Endothelial cell of umbilical vein (primary cell): ENCODE results near the gene RPS6KA4. TPM values are rescaled to one million over a fixed set of nuclear protein-coding genes. Genes with fewer than 3 reads are reported as not detected.

ENCODE experiments used
- BruUV-seq: library from RNA; stranded (reverse); fragments of 400-500 nt; replicated peaks from 2 replicates; lab custom pipeline; 2021; lab: Mats Ljungman, UMichigan
- CTCF ChIA-PET: fragments of 300-600, 350-600 bp; sonication (Branson Sonifier 250); formaldehyde crosslinking; loops from one replicate; lab custom pipeline; 2021; ENCODE audit warnings: antibody characterized with exemption, inconsistent platforms; lab: Charles Lee
- POLR2A ChIA-PET: fragments of 300-600, 350-600 bp; sonication (Branson Sonifier 250); formaldehyde crosslinking; loops from one replicate; lab custom pipeline; 2021; ENCODE audit warnings: antibody characterized with exemption, inconsistent platforms; lab: Charles Lee
- DNase-seq: peaks from one replicate; pipeline ENCODE4 v3.0.0-alpha.2; 2011; ENCODE audit warnings: low read depth, low spot score
- FAIRE-seq: peaks from 2 replicates; lab custom pipeline; 2011; peaks lifted over from hg19 to GRCh38; lab: Jason Lieb, UNC
- H2AFZ ChIP-seq: 2 replicates; pipeline ENCODE4 v1.6.0; 2012; ENCODE audit warnings: low read depth, low read length, control low read depth, inconsistent platforms
- H3K27ac ChIP-seq: 2 replicates; pipeline ENCODE4 v1.5.1; 2011; ENCODE audit warnings: low read depth, mild to moderate bottlenecking, control low read depth, low read length, moderate library complexity; ENCODE audit not compliant: insufficient read depth
- H3K27me3 ChIP-seq, 2 experiments: 2 replicates each; pipeline versions ENCODE4 v1.6.0 to v1.6.1; 2011; ENCODE audit warnings: low read length in 2 of 2, mixed read lengths in 1 of 2; ENCODE audit not compliant: control insufficient read depth in 2 of 2, insufficient read depth in 2 of 2
- H3K36me3 ChIP-seq, 2 experiments: 2 replicates in 1 of 2; 3 replicates in 1 of 2; pipeline ENCODE4 v1.5.1; 2011; ENCODE audit warnings: low read length in 2 of 2, mild to moderate bottlenecking in 1 of 2, moderate library complexity in 1 of 2; ENCODE audit not compliant: control insufficient read depth in 2 of 2, insufficient read depth in 2 of 2; ENCODE audit errors: extremely low read depth in 1 of 2
- H3K4me1 ChIP-seq: 3 replicates; pipeline ENCODE4 v1.5.1; 2011; ENCODE audit warnings: mild to moderate bottlenecking, low read length; ENCODE audit not compliant: control insufficient read depth, insufficient read depth; ENCODE audit errors: extremely low read depth
- H3K4me2 ChIP-seq: 2 replicates; pipeline ENCODE4 v1.6.1; 2011; ENCODE audit warnings: low read length, control low read depth, mixed read lengths; ENCODE audit not compliant: insufficient read depth
- H3K4me3 ChIP-seq, 3 experiments: fragments of 200-600 bp in 1 of 3; sonication (generic), shearing (Covaris generic) in 1 of 3; replicated peaks in 1 of 3; 2 replicates each; pipeline ENCODE4 v1.5.1; 2011 to 2016; ENCODE audit warnings: control low read depth in 3 of 3, low read length in 3 of 3, mild to moderate bottlenecking in 2 of 3, inconsistent platforms in 1 of 3, low read depth in 1 of 3, moderate library complexity in 1 of 3; ENCODE audit not compliant: insufficient read depth in 1 of 3
- H3K79me2 ChIP-seq: 2 replicates; pipeline ENCODE4 v1.6.0; 2012; ENCODE audit warnings: low read length, inconsistent platforms; ENCODE audit not compliant: control insufficient read depth, insufficient read depth
- H3K9ac ChIP-seq: replicated peaks from 2 replicates; pipeline ENCODE3; 2011; ENCODE audit warnings: low read length, control low read depth; ENCODE audit not compliant: insufficient read depth; ENCODE audit errors: extremely low read depth
- H3K9me1 ChIP-seq: replicated peaks from 3 replicates; pipeline ENCODE4 v1.6.0; 2011; ENCODE audit warnings: mild to moderate bottlenecking, low read length; ENCODE audit not compliant: control insufficient read depth, insufficient read depth; ENCODE audit errors: extremely low read depth
- H3K9me3 ChIP-seq: replicated peaks from 2 replicates; pipeline ENCODE4 v1.5.1; 2012; ENCODE audit warnings: low read length, inconsistent platforms; ENCODE audit not compliant: control insufficient read depth, insufficient read depth
- H4K20me1 ChIP-seq: replicated peaks from 2 replicates; pipeline ENCODE3; 2011; ENCODE audit warnings: mild to moderate bottlenecking, low read length; ENCODE audit not compliant: control insufficient read depth, insufficient read depth; ENCODE audit errors: extremely low read depth
- EZH2 ChIP-seq: IDR thresholded peaks from 2 replicates; pipeline ENCODE4 v1.6.1; 2012; ENCODE audit warnings: borderline replicate concordance, low read depth, mild to moderate bottlenecking, moderate library complexity, low read length, inconsistent platforms; ENCODE audit not compliant: severe bottlenecking
- FOS ChIP-seq: IDR thresholded peaks from 2 replicates; pipeline ENCODE4 v1.6.1; 2011; ENCODE audit warnings: mild to moderate bottlenecking, low read length, moderate library complexity, borderline replicate concordance; ENCODE audit not compliant: insufficient read depth
- GATA2 ChIP-seq: IDR thresholded peaks from 2 replicates; pipeline ENCODE4 v1.7.0; 2011; ENCODE audit warnings: low read depth, mild to moderate bottlenecking, moderate library complexity, mixed read lengths, low read length; ENCODE audit not compliant: insufficient read length, insufficient read depth
- JUN ChIP-seq: IDR thresholded peaks from 2 replicates; pipeline ENCODE4 v1.6.1; 2011; ENCODE audit warnings: borderline replicate concordance, low read depth; ENCODE audit not compliant: insufficient read length, insufficient read depth
- MYC ChIP-seq: IDR thresholded peaks from one replicate; pipeline ENCODE4 v1.6.1; 2011; ENCODE audit warnings: mild to moderate bottlenecking, low read depth, low read length
- POLR2A ChIP-seq: IDR thresholded peaks from 2 replicates; pipeline ENCODE4 v1.6.1; 2012; ENCODE audit warnings: low read depth, mild to moderate bottlenecking, control low read depth, low read length
- POLR2AphosphoS5 ChIP-seq: IDR thresholded peaks from 2 replicates; pipeline ENCODE4 v1.6.1; 2012; ENCODE audit warnings: low read depth, mild to moderate bottlenecking, control low read depth, low read length, moderate library complexity; ENCODE audit not compliant: insufficient read depth
- dilution Hi-C: fragments of 300-500 bp; cut with MboI; formaldehyde crosslinking; loops from one replicate; pipeline ENCODE4 v1.15.0; 2019; ENCODE audit warnings: low sequenced_read_pairs; ENCODE audit not compliant: extremely low pct_ligation_motif_present
- intact Hi-C: fragments of 100-400 bp; cut with micrococcal nuclease; formaldehyde crosslinking; loops from one replicate; pipeline ENCODE4 v1.10.0; 2022
- polyA plus RNA-seq, 4 experiments: library from polyadenylated mRNA; depleted of rRNA in 3 of 4; stranded (reverse) in 3 of 4; unstranded in 1 of 4; fragments of >200 nt; gene quantifications; 2 replicates each; pipeline versions ENCODE4 v1.2.1 to v1.2.3, GENCODE V29; 2011 to 2012; ENCODE audit warnings: missing spikeins in 1 of 4
- total RNA-seq: library from RNA; stranded (reverse); gene quantifications from 2 replicates; pipeline ENCODE4 v1.2.3, GENCODE V29; 2021
- TF ChIP-seq, protein P1 (sequence below), 2 donors: IDR thresholded peaks; 1 replicate in 1 of 2; 2 replicates in 1 of 2; pipeline ENCODE4 v1.5.1; 2011; ENCODE audit warnings: low read length in 2 of 2, mild to moderate bottlenecking in 2 of 2, moderate library complexity in 2 of 2, control low read depth in 1 of 2, inconsistent platforms in 1 of 2, low read depth in 1 of 2; ENCODE audit not compliant: insufficient read depth in 1 of 2; ENCODE audit errors: extremely low read depth in 1 of 2
- TF ChIP-seq, protein P2 (sequence below): IDR thresholded peaks from 2 replicates; pipeline ENCODE4 v1.6.1; 2011; ENCODE audit not compliant: insufficient read depth, insufficient read length

The RPS6KA4 gene
- total and polyA plus RNA-seq, 2 donors (not counting 3 experiments of a cell fraction or from before 2014, with no cell fraction given): 26.5 to 44.1 TPM

DNA sequence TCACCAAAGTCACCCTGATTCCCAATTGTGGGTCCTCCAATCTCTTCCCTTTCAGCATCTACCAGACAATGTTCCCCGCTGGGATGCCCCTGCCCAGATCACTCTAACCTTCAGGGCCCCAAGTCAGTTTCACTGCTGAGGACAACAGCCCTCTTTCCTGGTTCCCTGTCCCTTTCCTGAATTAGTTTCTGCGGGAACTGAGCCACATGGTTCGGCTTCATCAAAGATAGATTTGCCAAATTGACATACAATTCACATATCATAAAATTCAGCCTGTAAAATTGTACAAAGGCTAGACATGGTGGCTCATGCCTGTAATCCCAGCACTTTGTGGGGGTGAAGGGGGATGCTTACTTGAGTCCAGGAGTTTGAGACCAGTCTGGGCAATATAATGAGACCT lies 31.0 kb upstream of the RPS6KA4 start:
- TF ChIP-seq FOS: no peak
- TF ChIP-seq MYC: no peak
- no peak for TF ChIP-seq POLR2AphosphoS5
- no peak for TF ChIP-seq EZH2
- TF ChIP-seq, protein P1, sequence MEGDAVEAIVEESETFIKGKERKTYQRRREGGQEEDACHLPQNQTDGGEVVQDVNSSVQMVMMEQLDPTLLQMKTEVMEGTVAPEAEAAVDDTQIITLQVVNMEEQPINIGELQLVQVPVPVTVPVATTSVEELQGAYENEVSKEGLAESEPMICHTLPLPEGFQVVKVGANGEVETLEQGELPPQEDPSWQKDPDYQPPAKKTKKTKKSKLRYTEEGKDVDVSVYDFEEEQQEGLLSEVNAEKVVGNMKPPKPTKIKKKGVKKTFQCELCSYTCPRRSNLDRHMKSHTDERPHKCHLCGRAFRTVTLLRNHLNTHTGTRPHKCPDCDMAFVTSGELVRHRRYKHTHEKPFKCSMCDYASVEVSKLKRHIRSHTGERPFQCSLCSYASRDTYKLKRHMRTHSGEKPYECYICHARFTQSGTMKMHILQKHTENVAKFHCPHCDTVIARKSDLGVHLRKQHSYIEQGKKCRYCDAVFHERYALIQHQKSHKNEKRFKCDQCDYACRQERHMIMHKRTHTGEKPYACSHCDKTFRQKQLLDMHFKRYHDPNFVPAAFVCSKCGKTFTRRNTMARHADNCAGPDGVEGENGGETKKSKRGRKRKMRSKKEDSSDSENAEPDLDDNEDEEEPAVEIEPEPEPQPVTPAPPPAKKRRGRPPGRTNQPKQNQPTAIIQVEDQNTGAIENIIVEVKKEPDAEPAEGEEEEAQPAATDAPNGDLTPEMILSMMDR (IDR thresholded peaks at IDR 0.05; ENCODE audit: extremely low read depth in 1 of 2, insufficient read depth in 1 of 2, low read depth in 1 of 2, low read length in 2 of 2): no peak
- no peak for TF ChIP-seq GATA2
- no peak for TF ChIP-seq JUN
- no peak for TF ChIP-seq POLR2A
- TF ChIP-seq, protein P2, sequence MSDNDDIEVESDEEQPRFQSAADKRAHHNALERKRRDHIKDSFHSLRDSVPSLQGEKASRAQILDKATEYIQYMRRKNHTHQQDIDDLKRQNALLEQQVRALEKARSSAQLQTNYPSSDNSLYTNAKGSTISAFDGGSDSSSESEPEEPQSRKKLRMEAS: no peak
- no peak overlapping the region for H3K27ac ChIP-seq
- BruUV-seq: no TSS peak
- no peaks in the 10 kb centered on the region for H3K79me2 ChIP-seq
- dilution Hi-C loops (no loop called here), intact Hi-C loops (no loop called here)
- H3K9me1 ChIP-seq: no peaks in the 10 kb centered on the region
- no peaks in the 10 kb centered on the region for H3K36me3 ChIP-seq
- no peaks in the 10 kb centered on the region for H4K20me1 ChIP-seq
- DNase-seq: no peak
- no peak overlapping the region for H3K4me3 ChIP-seq
- H2AFZ ChIP-seq: no peak overlapping the region
- no peaks in the 10 kb centered on the region for H3K9me3 ChIP-seq
- no peak for FAIRE-seq
- no peaks in the 10 kb centered on the region for H3K27me3 ChIP-seq
- peaks cover 3% of the 10 kb centered on the region for H3K4me1 ChIP-seq
- ChIA-PET POLR2A (no interaction called here), CTCF (interaction anchor here (1.8 kb wide), 1 partner anchor 10 kb away, joined by 8 read pairs; the partner anchor contains the start of gene PRDX5)
- H3K9ac ChIP-seq: no peak overlapping the region
- H3K4me2 ChIP-seq: no peak overlapping the region
